Measurements from ENCODE around the gene EVPL.
"Not testable (repeated sequence)": the region's sequence is repeated elsewhere in the genome, so short reads cannot be mapped to it uniquely, and the experiment has no call there.

- TF ChIP-seq YY1 (IDR thresholded peaks at IDR 0.05; ENCODE audit: insufficient read depth, insufficient read length); ZNF274 (IDR thresholded peaks at IDR 0.05; ENCODE audit: low read depth, low read length); SUZ12 (IDR thresholded peaks at IDR 0.05; ENCODE audit: extremely low read depth, insufficient read depth, insufficient read length): not testable (repeated sequence)
Observed at GRCh38 chr17:76044475-76045007, 17.4 kb upstream of the EVPL start.
